ENCODE results near the gene SDK1.

The SDK1 gene

GRCh38 chr7:4185136-4185535 is 884.1 kb downstream of the SDK1 start:
- TF ChIP-seq CTCF (conservative IDR thresholded peaks at IDR 0.05; ENCODE audit: low read depth, low read length) = no peak
- DNase-seq (ENCODE audit: low read depth) = no peak
- H3K4me3 ChIP-seq (ENCODE audit: low read depth, low read length) = no peak overlapping the region

GRCh38 chr7:4185721-4186512 is 884.9 kb downstream of the SDK1 start:
- H3K4me3 ChIP-seq (ENCODE audit: low read depth, low read length) = no peak overlapping the region
- no peak for DNase-seq (ENCODE audit: low read depth)
- TF ChIP-seq CTCF (conservative IDR thresholded peaks at IDR 0.05; ENCODE audit: low read depth, low read length) = no peak

GRCh38 chr7:4186513-4186780 is 885.4 kb downstream of the SDK1 start:
- H3K4me3 ChIP-seq (ENCODE audit: low read depth, low read length) = no peak overlapping the region
- TF ChIP-seq CTCF (conservative IDR thresholded peaks at IDR 0.05; ENCODE audit: low read depth, low read length) = no peak
- no peak for DNase-seq (ENCODE audit: low read depth)

- TF ChIP-seq CTCF (conservative IDR thresholded peaks at IDR 0.05; ENCODE audit: low read depth, low read length) = no peak
- H3K4me3 ChIP-seq (ENCODE audit: low read depth, low read length) = no peak overlapping the region
- DNase-seq (ENCODE audit: low read depth) = no peak
Observed at GRCh38 chr7:4188651-4189050, 887.6 kb downstream of the SDK1 start.

GRCh38 chr7:4189131-4189570 is 888.1 kb downstream of the SDK1 start:
- TF ChIP-seq CTCF (conservative IDR thresholded peaks at IDR 0.05; ENCODE audit: low read depth, low read length) = no peak
- no peak overlapping the region for H3K4me3 ChIP-seq (ENCODE audit: low read depth, low read length)
- DNase-seq (ENCODE audit: low read depth) = peak; percentile 1

GRCh38 chr7:4190010-4190981 is 889.2 kb downstream of the SDK1 start:
- no peak for TF ChIP-seq CTCF (conservative IDR thresholded peaks at IDR 0.05; ENCODE audit: low read depth, low read length)
- DNase-seq (ENCODE audit: low read depth) = no peak
- H3K4me3 ChIP-seq (ENCODE audit: low read depth, low read length) = no peak overlapping the region

All from choroid plexus epithelial cell (primary cell).